GM21423 (cell line): ENCODE data around the gene PRMT3.
"Not testable (repeated sequence)": the region's sequence is repeated elsewhere in the genome, so short reads cannot be mapped to it uniquely, and the experiment has no call there.

Experiments used
- ATAC-seq: cut with Tn5 transposase; IDR thresholded peaks from one replicate; pipeline ENCODE4 v1.9.1; 2021; ENCODE audit warnings: mild to moderate bottlenecking, moderate library complexity; ENCODE audit not compliant: unreplicated experiment

The PRMT3 gene

DNA sequence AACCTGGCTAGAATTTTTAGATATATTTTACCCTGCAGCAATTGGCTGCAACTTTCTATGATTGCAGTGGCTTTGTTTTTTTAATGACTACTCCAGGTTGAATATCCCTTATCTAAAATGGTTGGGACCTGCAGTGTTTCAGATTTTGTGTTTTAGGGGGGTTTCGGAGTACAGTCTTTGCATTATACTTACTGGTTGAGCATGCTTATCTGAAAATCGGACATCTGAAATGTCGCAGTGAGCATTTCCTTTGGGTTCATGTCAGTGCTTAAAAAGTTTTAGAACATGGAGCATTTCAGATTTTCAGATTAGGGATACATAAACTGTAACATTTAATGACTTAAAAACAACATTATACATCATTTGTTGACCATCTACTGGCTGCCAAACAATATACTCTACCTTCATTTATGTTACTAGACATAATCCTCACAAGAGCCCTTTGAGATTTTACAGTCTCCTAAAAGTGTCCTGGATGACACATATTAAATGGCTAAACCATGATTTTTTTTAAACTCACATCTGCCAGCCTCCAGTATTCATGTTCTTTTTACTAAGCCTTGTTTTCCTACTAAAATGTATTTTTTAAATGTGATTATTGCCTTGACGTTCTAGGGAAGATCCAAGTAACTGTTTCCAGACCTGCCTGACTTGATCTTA is 66.3 kb downstream of the PRMT3 start:
- ATAC-seq, result no peak

GRCh38 chr11:20457001-20457799 is 69.7 kb downstream of the PRMT3 start:
- no peak for ATAC-seq

GRCh38 chr11:20457934-20458680 is 70.6 kb downstream of the PRMT3 start:
- ATAC-seq, result no peak

DNA sequence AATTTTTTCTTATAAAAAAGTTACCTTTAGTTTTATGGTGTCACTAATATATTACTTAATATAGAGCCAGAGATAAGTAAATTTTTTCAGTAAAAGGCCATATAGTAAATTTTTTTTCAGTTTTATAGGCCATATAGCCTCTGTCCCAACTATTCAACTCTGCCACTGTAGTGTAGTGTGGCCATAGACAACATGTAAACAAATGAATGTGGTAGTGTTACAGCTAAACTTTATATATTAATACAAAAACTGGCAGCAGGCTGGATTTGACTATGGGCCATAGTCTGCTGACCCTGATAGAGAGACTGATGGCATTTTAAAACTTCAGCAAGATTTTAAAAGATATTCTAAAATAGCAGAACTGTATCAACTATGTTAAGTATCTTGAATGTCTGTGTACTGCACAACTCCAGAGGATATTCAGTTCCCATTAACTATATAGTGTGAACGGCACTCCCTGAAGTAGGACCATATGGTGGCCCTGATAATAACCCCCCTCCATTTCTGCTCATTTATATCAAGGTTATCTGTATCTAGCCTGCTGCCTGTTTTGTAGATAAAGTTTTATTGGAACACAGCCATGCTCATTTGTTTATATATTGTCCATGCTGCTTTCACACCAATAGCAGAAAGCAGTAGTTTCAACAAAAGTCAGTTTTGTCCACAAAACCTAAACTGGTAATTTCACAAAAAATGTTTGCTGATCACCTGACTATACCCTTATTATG is 71.6 kb downstream of the PRMT3 start:
- no peak for ATAC-seq

DNA sequence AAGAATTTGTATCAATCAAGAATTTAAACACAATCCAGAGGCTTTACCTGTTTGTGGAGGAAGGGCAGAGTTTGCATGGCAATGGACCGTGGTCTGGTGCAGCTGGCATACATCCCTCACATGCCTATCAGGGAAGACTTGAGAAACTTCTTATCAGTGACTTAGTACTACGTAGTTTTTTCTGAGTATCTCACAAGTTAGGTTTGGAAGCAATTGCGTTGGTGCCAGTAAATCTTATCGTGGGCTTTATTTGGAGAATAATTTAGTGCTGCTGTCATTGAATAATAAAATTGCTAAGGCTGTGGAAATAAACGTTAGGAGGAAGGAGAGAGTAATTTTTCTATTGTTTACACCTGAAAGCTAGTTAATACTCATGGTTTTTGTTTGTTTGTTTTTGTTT is 72.3 kb downstream of the PRMT3 start:
- no peak for ATAC-seq

DNA sequence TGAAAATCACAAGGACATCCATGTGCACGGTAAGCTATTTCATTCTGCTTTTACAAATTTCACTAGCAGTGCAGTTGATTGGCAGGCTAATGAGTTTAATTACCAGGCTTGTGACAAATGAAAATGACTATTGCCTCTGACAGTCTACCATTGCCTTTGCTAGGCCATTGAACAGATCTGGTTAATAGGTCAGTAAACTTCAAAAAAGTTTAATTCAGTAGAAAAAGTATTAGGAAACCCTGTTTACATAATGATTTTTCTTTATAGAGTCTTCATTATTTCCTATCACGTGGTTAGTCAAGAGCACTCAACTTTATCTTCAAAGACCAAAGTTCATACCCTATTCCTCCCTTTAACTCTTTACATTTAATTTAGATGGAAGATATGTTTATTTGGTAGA is 77.0 kb downstream of the PRMT3 start:
- ATAC-seq, result no peak

- no peak for ATAC-seq
Observed at GRCh38 chr11:20467487-20468185, 80.1 kb downstream of the PRMT3 start.

GRCh38 chr11:20470348-20470747 is 82.8 kb downstream of the PRMT3 start:
- no peak for ATAC-seq

- not testable (repeated sequence) for ATAC-seq
Observed at GRCh38 chr11:20471929-20472328, 84.4 kb downstream of the PRMT3 start.

GRCh38 chr11:20474176-20474881 is 86.8 kb downstream of the PRMT3 start:
- no peak for ATAC-seq

DNA sequence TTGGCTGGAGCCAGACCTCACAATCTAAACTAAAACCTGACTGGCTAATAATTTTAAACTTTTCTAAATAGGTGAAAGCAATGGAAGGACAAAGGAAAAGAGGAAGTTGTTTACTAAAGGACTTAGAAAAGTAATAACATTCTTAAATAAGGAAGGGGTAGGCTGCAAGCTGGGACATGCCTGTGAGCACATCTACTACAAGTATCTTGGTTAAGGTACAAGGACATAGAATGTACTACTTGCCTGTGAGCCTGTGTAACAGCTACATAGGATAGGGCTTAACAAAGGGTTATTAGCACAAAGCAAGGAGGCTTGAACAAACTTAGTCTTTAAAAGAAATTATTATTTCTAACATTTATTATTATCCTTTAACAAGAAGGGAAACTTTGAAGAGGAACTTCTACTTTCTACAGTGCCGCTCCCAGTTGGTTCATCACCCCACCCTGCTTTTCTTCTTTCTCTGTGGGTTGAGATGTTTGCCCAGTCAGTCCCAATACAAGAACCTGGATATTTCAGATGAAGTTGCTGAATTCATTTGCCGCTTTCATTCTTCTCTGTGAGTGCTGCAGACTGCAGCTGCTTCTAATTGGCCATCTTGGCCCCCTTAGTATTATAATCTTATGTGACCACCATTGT is 87.5 kb downstream of the PRMT3 start:
- no peak for ATAC-seq

DNA sequence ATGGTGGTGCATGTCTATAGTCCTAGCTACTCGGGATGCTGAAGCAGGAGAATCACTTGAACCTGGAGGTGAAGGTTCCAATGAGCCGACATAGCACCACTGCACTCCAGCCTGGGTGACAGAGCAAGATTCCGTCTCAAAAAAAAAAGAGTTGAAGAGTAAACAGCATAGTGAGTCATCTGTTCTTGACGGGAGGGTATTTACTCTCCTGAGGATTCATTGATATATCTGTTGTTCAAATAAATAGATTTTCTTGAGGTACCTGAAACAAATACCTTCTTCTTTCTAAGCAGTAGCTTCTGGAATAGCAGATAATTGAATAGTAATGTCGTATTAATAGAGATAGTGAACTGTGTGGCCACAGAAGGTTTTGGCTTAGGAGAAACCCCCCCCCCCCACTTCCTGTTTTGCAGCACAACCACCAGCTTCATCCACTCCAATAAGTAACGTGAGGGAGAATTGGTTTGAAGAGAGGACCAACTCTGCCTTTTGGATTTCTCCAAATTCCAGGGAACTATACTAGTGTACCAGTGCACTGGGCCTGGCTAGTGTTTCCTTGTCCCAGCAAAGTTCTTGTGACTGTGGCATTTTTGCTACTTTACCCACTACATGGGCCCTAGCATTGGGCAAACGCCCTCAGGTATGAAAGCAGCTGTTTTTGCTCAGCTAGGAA is 90.0 kb downstream of the PRMT3 start:
- no peak for ATAC-seq

DNA sequence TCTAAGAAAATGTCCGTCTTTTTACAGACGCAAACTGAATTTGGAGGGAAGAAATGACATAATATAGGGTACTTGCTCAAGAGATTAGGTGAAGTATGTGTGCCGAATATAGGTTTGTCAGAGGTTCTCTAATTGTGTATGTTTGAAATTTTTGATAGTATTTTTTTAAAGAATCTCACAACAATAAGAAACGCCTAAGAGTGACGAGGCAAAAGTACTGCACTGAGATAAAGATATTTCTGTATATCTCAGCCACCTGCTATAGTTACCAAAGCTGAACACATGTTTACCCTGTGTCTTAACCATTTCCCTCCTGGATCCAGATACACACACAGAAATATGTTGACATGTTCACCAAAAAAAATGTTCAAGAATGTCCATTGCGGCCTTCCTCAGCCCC is 92.0 kb downstream of the PRMT3 start:
- ATAC-seq, result no peak

- ATAC-seq, result no peak
Observed at GRCh38 chr11:20483931-20484330, 96.4 kb downstream of the PRMT3 start.

DNA sequence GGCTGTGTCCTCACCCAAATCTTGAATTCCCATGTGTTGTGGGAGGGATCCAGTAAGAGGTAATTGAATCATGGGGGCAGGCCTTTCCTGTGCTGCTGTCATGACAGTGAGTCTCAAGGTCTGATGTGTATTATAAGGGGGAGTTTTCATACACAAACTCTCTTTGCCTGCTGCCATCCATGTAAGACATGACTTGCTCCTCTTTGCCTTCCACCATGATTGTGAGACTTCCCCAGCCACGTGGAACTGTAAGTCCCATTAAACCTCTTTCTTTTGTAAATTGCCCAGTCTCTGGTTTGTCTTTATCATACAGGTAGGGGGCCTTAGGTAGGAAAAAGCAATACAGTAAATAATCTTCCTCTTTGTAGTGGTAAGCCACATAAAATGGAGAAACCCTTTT is 96.9 kb downstream of the PRMT3 start:
- not testable (repeated sequence) for ATAC-seq

- no peak for ATAC-seq
Observed at GRCh38 chr11:20488352-20488751, 100.8 kb downstream of the PRMT3 start.

- ATAC-seq, result peak; percentile 56
Observed at GRCh38 chr11:20489948-20490347, 102.4 kb downstream of the PRMT3 start.

GRCh38 chr11:20493340-20493739 is 105.8 kb downstream of the PRMT3 start:
- no peak for ATAC-seq
